HG02938 (cell line): ENCODE measurements around the gene SND1.

Source experiments
- ATAC-seq: cut with Tn5 transposase; IDR thresholded peaks from one replicate; pipeline ENCODE4 v1.9.1; 2021; ENCODE audit warnings: mild to moderate bottlenecking, moderate library complexity; ENCODE audit not compliant: unreplicated experiment

The SND1 gene

GRCh38 chr7:127651556-127652332, at the start of gene SND1:
SND1 (plus strand) TSS chr7:127652194; CDS start chr7:127652374, 180 bp downstream.
- ATAC-seq, result peak; percentile 97

GRCh38 chr7:127608446-127608845, 43.5 kb upstream of the SND1 start:
- ATAC-seq, result no peak

- no peak for ATAC-seq
Observed at GRCh38 chr7:127609297-127609696, 42.7 kb upstream of the SND1 start.

- ATAC-seq, result no peak
Observed at GRCh38 chr7:127612263-127612662, 39.7 kb upstream of the SND1 start.

GRCh38 chr7:127616724-127617123, 35.3 kb upstream of the SND1 start:
- ATAC-seq, result no peak

- no peak for ATAC-seq
Observed at GRCh38 chr7:127618042-127618441, 34.0 kb upstream of the SND1 start, which contains the start of gene PAX4. PAX4 (minus strand) TSS chr7:127618142; CDS start chr7:127615928, 2,214 bp downstream.

- no peak for ATAC-seq
Observed at GRCh38 chr7:127618775-127619174, 33.2 kb upstream of the SND1 start.

GRCh38 chr7:127619681-127620405, 32.2 kb upstream of the SND1 start:
- ATAC-seq, result no peak

- no peak for ATAC-seq
Observed at GRCh38 chr7:127620406-127621233, 31.4 kb upstream of the SND1 start.

- no peak for ATAC-seq
Observed at GRCh38 chr7:127625331-127625730, 26.7 kb upstream of the SND1 start.

- ATAC-seq, result no peak
Observed at GRCh38 chr7:127628445-127628844, 23.5 kb upstream of the SND1 start.

- no peak for ATAC-seq
Observed at GRCh38 chr7:127629268-127629854, 22.6 kb upstream of the SND1 start.

GRCh38 chr7:127632276-127632910, 19.6 kb upstream of the SND1 start:
- no peak for ATAC-seq

GRCh38 chr7:127635659-127636285, 16.2 kb upstream of the SND1 start:
- no peak for ATAC-seq

- ATAC-seq, result no peak
Observed at GRCh38 chr7:127638197-127638596, 13.8 kb upstream of the SND1 start.

GRCh38 chr7:127644484-127644883, 7.5 kb upstream of the SND1 start:
- ATAC-seq, result no peak

- ATAC-seq, result no peak
Observed at GRCh38 chr7:127647636-127648035, 4.4 kb upstream of the SND1 start.

- ATAC-seq, result no peak
Observed at GRCh38 chr7:127648986-127649385, 3.0 kb upstream of the SND1 start.

- ATAC-seq, result no peak
Observed at GRCh38 chr7:127650847-127651555, 993 bp upstream of the SND1 start.
